Stomach (tissue), 9 donors: ENCODE data around the gene MTHFD1. TPM values are rescaled to one million over a fixed set of nuclear protein-coding genes. Genes with fewer than 3 reads are reported as not detected.

ENCODE experiments used
- DNase-seq, 2 donors: peaks; one replicate each; pipeline versions ENCODE4 v3.0.0 to v3.0.0-alpha.2; 2013 to 2019
- H3K27ac ChIP-seq, 5 donors: fragments of 200-600 bp in 4 of 5; sonication (generic) in 4 of 5; one replicate each; pipeline ENCODE4 v1.5.1; 2013 to 2019; ENCODE audit warnings: mild to moderate bottlenecking in 1 of 5, moderate library complexity in 1 of 5
- H3K27me3 ChIP-seq, 3 donors: fragments of 200-600 bp; sonication (generic); one replicate each; pipeline ENCODE4 v1.5.1; 2017 to 2019; ENCODE audit warnings: mixed run types in 1 of 3
- H3K36me3 ChIP-seq, 4 donors: fragments of 200-600 bp; sonication (generic); 1 replicate in 3 of 4; 2 replicates in 1 of 4; pipeline ENCODE4 v1.5.1; 2016 to 2019
- H3K4me1 ChIP-seq, 4 donors: fragments of 200-600 bp; sonication (generic); one replicate each; pipeline ENCODE4 v1.5.1; 2016 to 2019
- H3K4me3 ChIP-seq, 4 donors: fragments of 200-600 bp; sonication (generic) in 3 of 4; one replicate each; pipeline ENCODE4 v1.5.1; 2016 to 2019; ENCODE audit warnings: mild to moderate bottlenecking in 1 of 4
- H3K9me3 ChIP-seq, 4 donors: fragments of 200-600 bp; sonication (generic); one replicate each; pipeline ENCODE4 v1.5.1; 2016 to 2019
- CTCF ChIP-seq, 7 experiments: fragments of 450-650 bp in 4 of 7; fragments of 200-600 bp in 3 of 7; sonication (generic) in 3 of 7; IDR thresholded peaks; one replicate each; pipeline ENCODE4 v1.5.1; 2016 to 2019; ENCODE audit warnings: antibody characterized with exemption in 7 of 7, control low read depth in 2 of 7, mild to moderate bottlenecking in 1 of 7
- EP300 ChIP-seq: sonication (generic); formaldehyde crosslinking; IDR thresholded peaks from one replicate; pipeline ENCODE4 v1.6.1; 2017; ENCODE audit warnings: antibody characterized with exemption
- POLR2A ChIP-seq, 4 donors: fragments of 450-650 bp; IDR thresholded peaks; one replicate each; pipeline ENCODE4 v1.6.1; 2016; ENCODE audit warnings: antibody characterized with exemption in 4 of 4, control low read depth in 2 of 4, mild to moderate bottlenecking in 1 of 4, moderate library complexity in 1 of 4
- POLR2AphosphoS5 ChIP-seq, 3 donors: sonication (generic); formaldehyde crosslinking; IDR thresholded peaks; one replicate each; pipeline ENCODE4 v1.6.1; 2016; ENCODE audit warnings: antibody characterized with exemption in 3 of 3
- WGBS, 5 donors: extraction: QIAGEN DNeasy Blood & Tissue Kit in 3 of 5; methylation state at CpG; one replicate each; pipeline versions ENCODE4 v1.1.5 to v1.1.7; 2013 to 2018; 5-methylcytosine and 5-hydroxymethylcytosine counted together
- intact Hi-C: fragments of 100-400 bp; cut with DNase I; formaldehyde crosslinking; loops from one replicate; pipeline ENCODE4 v1.15.1; 2023; ENCODE audit warnings: low total_unique reads
- polyA plus RNA-seq, 3 donors: library from polyadenylated mRNA; stranded (reverse); fragments of 200-250 nt; gene quantifications; one replicate each; pipeline ENCODE4 v1.2.3, GENCODE V29; 2013
- total RNA-seq, 5 donors: library from RNA; depleted of rRNA; stranded (reverse); fragments of >200 nt; gene quantifications; one replicate each; pipeline versions ENCODE4 v1.1.0 to v1.2.3, GENCODE V29; 2014 to 2016
- donor health status: healthy with polysubstance abuse.
- donor health status: Bipolar disorder and iron deficiency.
- donor health status: healthy.

MTHFD1 gene
- total and polyA plus RNA-seq, 8 donors = 8.4 to 42.0 (median 24.6) TPM

- Histone ChIP-seq H3K27ac (no peak overlapping the region), H3K4me1 (no peaks in the 10 kb centered on the region), H3K36me3 (peaks cover 34 to 96% (median 90%) of the 10 kb centered on the region in 4 donors), H3K27me3 (no peaks in the 10 kb centered on the region), H3K4me3 (no peak overlapping the region), H3K9me3 (no peaks in the 10 kb centered on the region)
- intact Hi-C loops = no loop called here
- 52 to 69% (median 57%) methylated on average over 3 of the region's 3 CpGs for WGBS, 5 donors
- peak in 1 of 2 donors; percentile 15 for DNase-seq
- TF ChIP-seq POLR2A (IDR thresholded peaks at IDR 0.05) (no peak), POLR2AphosphoS5 (IDR thresholded peaks at IDR 0.05) (no peak), CTCF (IDR thresholded peaks at IDR 0.05) (no peak), EP300 (no peak)
These were observed 50.2 kb downstream of the MTHFD1 start for GRCh38 chr14:64438181-64438841.

GRCh38 chr14:64439141-64439540 is 51.0 kb downstream of the MTHFD1 start:
- H3K36me3 ChIP-seq = peaks cover 34 to 96% (median 91%) of the 10 kb centered on the region in 4 donors
- no peak for TF ChIP-seq POLR2AphosphoS5 (IDR thresholded peaks at IDR 0.05)
- no peak for TF ChIP-seq POLR2A (IDR thresholded peaks at IDR 0.05)
- no peak for TF ChIP-seq EP300
- TF ChIP-seq CTCF (IDR thresholded peaks at IDR 0.05) = no peak
- H3K4me3 ChIP-seq = no peak overlapping the region
- intact Hi-C loops = no loop called here
- no peaks in the 10 kb centered on the region for H3K4me1 ChIP-seq
- H3K27me3 ChIP-seq = no peaks in the 10 kb centered on the region
- 92 to 97% (median 95%) methylated on average over 6 of the region's 6 CpGs for WGBS, 5 donors
- no peak overlapping the region for H3K27ac ChIP-seq
- no peaks in the 10 kb centered on the region for H3K9me3 ChIP-seq
- DNase-seq = no peak

GRCh38 chr14:64440494-64440893 is 52.3 kb downstream of the MTHFD1 start:
- H3K4me1 ChIP-seq = peaks cover 0 to 9% (median 3%) of the 10 kb centered on the region in 4 donors
- DNase-seq = no peak
- WGBS, 5 donors = 94 to 99% (median 97%) methylated on average over 3 of the region's 3 CpGs

More at GRCh38 chr14:64440494-64440893, 52.3 kb downstream of the MTHFD1 start:
- no peak overlapping the region for H3K4me3 ChIP-seq
- H3K36me3 ChIP-seq = peaks cover 34 to 94% (median 88%) of the 10 kb centered on the region in 4 donors
- H3K27ac ChIP-seq = no peak overlapping the region
- intact Hi-C loops = no loop called here
- no peaks in the 10 kb centered on the region for H3K9me3 ChIP-seq
- H3K27me3 ChIP-seq = no peaks in the 10 kb centered on the region
- TF ChIP-seq POLR2A (IDR thresholded peaks at IDR 0.05) (no peak), POLR2AphosphoS5 (IDR thresholded peaks at IDR 0.05) (no peak), EP300 (no peak), CTCF (IDR thresholded peaks at IDR 0.05) (no peak)
